K562 treated with DMSO at 1 percent for 12 hours (cell line): ENCODE results near the gene TSPAN7. TPM values are rescaled to one million over a fixed set of nuclear protein-coding genes. Genes with fewer than 3 reads are reported as not detected.

Experiments used
- total RNA-seq: library from RNA; unstranded; fragments of 300-600 nt; gene quantifications from 2 replicates; pipeline ENCODE4 v1.2.3, GENCODE V29; 2022; ENCODE audit not compliant: insufficient read depth

Gene TSPAN7, protein sequence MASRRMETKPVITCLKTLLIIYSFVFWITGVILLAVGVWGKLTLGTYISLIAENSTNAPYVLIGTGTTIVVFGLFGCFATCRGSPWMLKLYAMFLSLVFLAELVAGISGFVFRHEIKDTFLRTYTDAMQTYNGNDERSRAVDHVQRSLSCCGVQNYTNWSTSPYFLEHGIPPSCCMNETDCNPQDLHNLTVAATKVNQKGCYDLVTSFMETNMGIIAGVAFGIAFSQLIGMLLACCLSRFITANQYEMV
- total RNA-seq: not detected in 2 replicates

DNA sequence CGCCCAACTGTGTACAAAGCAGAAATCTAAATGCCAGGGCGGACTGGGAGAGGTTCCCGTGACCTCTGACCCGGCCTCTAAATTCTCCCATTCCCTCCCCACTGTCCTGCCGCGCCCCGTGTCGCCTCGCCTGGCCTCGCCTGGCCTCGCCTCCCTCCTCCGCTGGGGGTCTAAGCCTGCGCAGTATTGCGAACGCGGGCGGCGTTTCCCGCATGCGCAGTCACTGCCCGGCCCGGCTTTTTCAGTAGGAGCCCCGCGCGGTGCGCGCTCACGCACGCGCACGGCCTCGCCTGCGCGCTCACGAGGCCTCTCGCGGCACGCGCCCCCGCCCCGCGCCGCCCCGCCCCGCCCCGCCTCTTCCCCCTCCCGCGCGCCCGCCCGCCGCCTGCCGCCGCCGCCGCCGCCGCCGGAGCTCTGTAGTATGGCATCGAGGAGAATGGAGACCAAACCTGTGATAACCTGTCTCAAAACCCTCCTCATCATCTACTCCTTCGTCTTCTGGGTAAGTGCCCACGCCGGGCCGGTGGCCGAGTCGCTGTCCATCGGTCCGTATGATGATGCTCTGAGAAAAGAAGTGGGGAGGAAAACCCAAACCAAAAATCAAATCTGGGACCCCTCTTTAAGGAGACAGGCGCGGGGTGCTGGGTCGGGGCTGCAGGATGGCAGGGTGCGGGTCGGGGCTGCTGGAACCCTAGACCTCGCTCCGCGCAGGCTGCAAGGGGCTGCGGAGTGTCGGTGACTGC is at the start of gene TSPAN7:
Gene TSPAN7, plus strand, starts transcription at position 417 of the 743 bp plus-strand sequence. Its CDS starts 5 bp downstream, at position 422.

Other genes with a start within 250 kb of the TSPAN7 start
- gene RPGR, start 234.0 kb upstream of the TSPAN7 start, total RNA-seq: 0.97 and 4.1 TPM in 2 replicates
- gene OTC, start 208.9 kb upstream of the TSPAN7 start, total RNA-seq: not detected in 2 replicates
- gene MID1IP1, start 239.9 kb downstream of the TSPAN7 start, total RNA-seq: 101 and 105 TPM in 2 replicates